Right lobe of liver (tissue), 6 donors: Measurements from ENCODE around the gene NDST4. TPM values are rescaled to one million over a fixed set of nuclear protein-coding genes. Genes with fewer than 3 reads are reported as not detected.

Source experiments
- ATAC-seq, 4 donors: fragments of 200-7000 bp; cut with Tn5 transposase; one replicate each; pipeline ENCODE4 v1.9.1; 2020; ENCODE audit warnings: mild to moderate bottlenecking in 4 of 4, moderate library complexity in 4 of 4
- DNase-seq, 3 donors: peaks; one replicate each; pipeline ENCODE4 v3.0.0-alpha.2; 2020
- H3K27ac ChIP-seq, 3 donors: fragments of 200-600 bp; one replicate each; pipeline ENCODE4 v1.8.0; 2022
- H3K27me3 ChIP-seq, 2 donors: fragments of 200-600 bp; one replicate each; pipeline ENCODE4 v1.8.0; 2022
- H3K36me3 ChIP-seq, 4 donors: fragments of 200-600 bp; sonication (generic) in 1 of 4; one replicate each; pipeline versions ENCODE4 v1.5.1 to v1.8.0; 2017 to 2022; ENCODE audit warnings: control low read depth in 1 of 4
- H3K4me1 ChIP-seq, 4 donors: fragments of 200-600 bp; sonication (generic) in 1 of 4; one replicate each; pipeline versions ENCODE4 v1.5.1 to v1.8.0; 2017 to 2022; ENCODE audit warnings: control low read depth in 1 of 4
- H3K4me3 ChIP-seq, 3 donors: fragments of 200-600 bp; one replicate each; pipeline ENCODE4 v1.8.0; 2022
- H3K9me3 ChIP-seq, 4 donors: fragments of 200-600 bp; sonication (generic) in 1 of 4; one replicate each; pipeline versions ENCODE4 v1.5.1 to v1.8.0; 2017 to 2022; ENCODE audit warnings: control low read depth in 1 of 4
- POLR2A ChIP-seq: fragments of 450-650 bp; IDR thresholded peaks from one replicate; pipeline ENCODE4 v1.6.1; 2017; ENCODE audit warnings: antibody characterized with exemption, mild to moderate bottlenecking
- WGBS: methylation state at CpG from one replicate; pipeline ENCODE4 v1.1.6; 2018; ENCODE audit warnings: low coverage, low lambda C conversion rate; ENCODE audit not compliant: insufficient coverage; ENCODE audit errors: missing lambda C conversion rate; 5-methylcytosine and 5-hydroxymethylcytosine counted together
- intact Hi-C, 2 donors: fragments of 100-400 bp; cut with DNase I; formaldehyde crosslinking; loops; one replicate each; pipeline versions ENCODE4 v1.11.2 to v1.14.1; 2022
- long read RNA-seq: library from polyadenylated mRNA; unstranded; transcript quantifications from one replicate; pipeline ENCODE4 v2.0.0, GENCODE V29; 2019
- total RNA-seq, 6 experiments: library from RNA; depleted of rRNA in 2 of 6; stranded (reverse); fragments of >200 nt in 2 of 6; fragmentation: NEBNext Ultra II Directional in 3 of 6; extraction: Animal tissue kit (Norgen Biotek cat#: 25700) in 3 of 6; gene quantifications; one replicate each; pipeline versions ENCODE4 v1.1.0 to v1.2.4, GENCODE V29; 2016 to 2023
- TF ChIP-seq, protein P1 (sequence below), 4 donors: fragments of 200-600 bp in 3 of 4; fragments of 450-650 bp in 1 of 4; IDR thresholded peaks; one replicate each; pipeline versions ENCODE4 v1.5.1 to v1.8.0; 2016 to 2022; ENCODE audit warnings: antibody characterized with exemption in 4 of 4, mild to moderate bottlenecking in 2 of 4
- donor health status: DM: no; HTN: yes; CAD: no.
- donor health status: DM: no; HTN: no; CAD: no.
- donor health status: DM: no; HTN: no; CAD: no.
- donor health status: DM: no; HTN: yes; CAD: no.
- donor health status: DM: no; HTN: yes; CAD: no.

NDST4 gene
- not detected for total RNA-seq
- long read RNA-seq, result 0 reads

DNA sequence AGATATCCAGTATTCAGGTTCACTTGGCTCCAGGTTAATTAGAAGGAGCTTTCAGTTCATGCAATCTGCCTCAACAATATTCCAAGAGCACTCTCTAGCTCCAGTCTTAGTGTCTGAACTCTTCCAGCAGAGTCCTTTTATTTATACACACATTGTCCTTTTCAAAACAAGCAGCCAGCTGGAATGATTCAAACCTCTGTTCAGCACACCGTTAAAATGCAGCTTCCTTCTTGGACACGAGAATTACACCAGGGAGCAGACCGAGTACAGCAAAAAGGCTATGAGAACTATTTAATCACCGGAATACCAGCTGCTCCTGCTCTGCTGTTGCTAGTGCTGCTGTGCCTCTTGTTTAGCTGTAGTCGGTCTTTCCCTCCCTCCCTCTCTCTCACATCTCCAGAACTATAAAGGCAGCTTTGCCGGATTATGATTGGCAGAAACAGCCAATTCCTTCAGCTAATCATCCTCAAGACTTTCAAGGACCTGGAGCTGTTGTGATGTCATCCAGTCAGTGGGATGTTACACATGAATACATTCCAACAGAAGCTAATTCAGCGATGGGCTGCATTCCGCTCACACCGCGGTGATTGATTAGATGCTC lies at the start of gene NDST4:
TSS of gene NDST4 (minus strand) at position 115 of the 601 bp plus-strand sequence. CDS start 36,584 bp downstream, outside the sequence.
- no peak within 1 kb of the TSS for H3K27ac ChIP-seq
- intact Hi-C loops, result no loop called here
- H3K36me3 ChIP-seq, result no peaks in the 10 kb centered on the region
- H3K27me3 ChIP-seq, result no peaks in the 10 kb centered on the region
- no peak within 1 kb of the TSS for H3K4me3 ChIP-seq
- ATAC-seq (peak in 2 of 4 donors; percentile 17 to 23), DNase-seq (no peak)
- 43% methylated on average over 10 of the region's 10 CpGs for WGBS
- TF ChIP-seq, protein P1, sequence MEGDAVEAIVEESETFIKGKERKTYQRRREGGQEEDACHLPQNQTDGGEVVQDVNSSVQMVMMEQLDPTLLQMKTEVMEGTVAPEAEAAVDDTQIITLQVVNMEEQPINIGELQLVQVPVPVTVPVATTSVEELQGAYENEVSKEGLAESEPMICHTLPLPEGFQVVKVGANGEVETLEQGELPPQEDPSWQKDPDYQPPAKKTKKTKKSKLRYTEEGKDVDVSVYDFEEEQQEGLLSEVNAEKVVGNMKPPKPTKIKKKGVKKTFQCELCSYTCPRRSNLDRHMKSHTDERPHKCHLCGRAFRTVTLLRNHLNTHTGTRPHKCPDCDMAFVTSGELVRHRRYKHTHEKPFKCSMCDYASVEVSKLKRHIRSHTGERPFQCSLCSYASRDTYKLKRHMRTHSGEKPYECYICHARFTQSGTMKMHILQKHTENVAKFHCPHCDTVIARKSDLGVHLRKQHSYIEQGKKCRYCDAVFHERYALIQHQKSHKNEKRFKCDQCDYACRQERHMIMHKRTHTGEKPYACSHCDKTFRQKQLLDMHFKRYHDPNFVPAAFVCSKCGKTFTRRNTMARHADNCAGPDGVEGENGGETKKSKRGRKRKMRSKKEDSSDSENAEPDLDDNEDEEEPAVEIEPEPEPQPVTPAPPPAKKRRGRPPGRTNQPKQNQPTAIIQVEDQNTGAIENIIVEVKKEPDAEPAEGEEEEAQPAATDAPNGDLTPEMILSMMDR (IDR thresholded peaks at IDR 0.05), result no peak
- TF ChIP-seq POLR2A, result no peak
- H3K9me3 ChIP-seq, result no peaks in the 10 kb centered on the region
- no peaks in the 10 kb centered on the region for H3K4me1 ChIP-seq

DNA sequence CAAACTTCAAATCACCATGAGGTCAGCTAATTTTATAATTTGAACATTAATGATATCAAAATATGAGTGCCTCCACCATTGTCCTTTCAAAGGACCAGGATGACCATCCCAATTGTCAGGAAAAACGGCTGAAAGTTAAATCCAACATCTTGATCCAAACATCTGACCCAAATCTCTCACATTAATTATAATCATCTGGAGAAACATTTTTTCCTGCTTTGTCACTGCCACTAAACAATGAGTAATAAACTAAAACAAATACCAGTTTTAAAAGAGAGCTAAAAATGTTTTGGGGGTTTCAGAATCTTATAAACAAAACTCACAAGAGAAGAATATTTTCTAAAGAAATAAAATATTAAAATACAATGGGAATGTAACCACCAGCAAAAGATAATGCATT lies 45.7 kb upstream of the NDST4 start:
- Histone ChIP-seq H3K27me3 (no peaks in the 10 kb centered on the region), H3K4me3 (no peak overlapping the region), H3K27ac (no peak overlapping the region), H3K9me3 (no peaks in the 10 kb centered on the region), H3K36me3 (no peaks in the 10 kb centered on the region), H3K4me1 (no peaks in the 10 kb centered on the region)
- 24% methylated on average over 1 of the region's 1 CpG for WGBS
- intact Hi-C loops, result no loop called here
- no peak for ATAC-seq
- no peak for DNase-seq
- TF ChIP-seq, protein P1 (IDR thresholded peaks at IDR 0.05), result no peak
- TF ChIP-seq POLR2A, result no peak

DNA sequence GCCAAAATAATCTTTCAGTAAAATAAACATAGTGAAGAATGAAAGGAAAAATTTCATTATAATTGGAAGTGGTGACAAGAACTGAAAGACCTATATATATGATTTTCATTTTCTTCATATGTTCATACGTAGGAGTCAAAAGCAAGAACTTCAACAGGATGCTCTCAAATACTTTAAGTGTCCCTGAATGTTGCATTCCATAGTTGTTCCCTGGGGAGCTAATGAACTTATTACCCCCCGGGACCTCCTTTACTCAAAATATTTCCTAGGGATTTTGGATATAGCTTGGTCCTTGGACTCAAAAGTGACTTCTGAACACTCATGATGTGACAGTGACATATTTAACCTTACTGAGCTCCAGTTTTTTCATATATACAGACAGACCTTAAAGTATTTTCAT lies 44.9 kb upstream of the NDST4 start:
- Histone ChIP-seq H3K27ac (no peak overlapping the region), H3K4me3 (no peak overlapping the region), H3K4me1 (no peaks in the 10 kb centered on the region), H3K27me3 (no peaks in the 10 kb centered on the region), H3K36me3 (no peaks in the 10 kb centered on the region), H3K9me3 (no peaks in the 10 kb centered on the region)
- intact Hi-C loops, result no loop called here
- no peak for TF ChIP-seq POLR2A
- TF ChIP-seq, protein P1 (IDR thresholded peaks at IDR 0.05), result no peak
- DNase-seq (no peak), ATAC-seq (no peak)
- 73% methylated on average over 2 of the region's 2 CpGs for WGBS

DNA sequence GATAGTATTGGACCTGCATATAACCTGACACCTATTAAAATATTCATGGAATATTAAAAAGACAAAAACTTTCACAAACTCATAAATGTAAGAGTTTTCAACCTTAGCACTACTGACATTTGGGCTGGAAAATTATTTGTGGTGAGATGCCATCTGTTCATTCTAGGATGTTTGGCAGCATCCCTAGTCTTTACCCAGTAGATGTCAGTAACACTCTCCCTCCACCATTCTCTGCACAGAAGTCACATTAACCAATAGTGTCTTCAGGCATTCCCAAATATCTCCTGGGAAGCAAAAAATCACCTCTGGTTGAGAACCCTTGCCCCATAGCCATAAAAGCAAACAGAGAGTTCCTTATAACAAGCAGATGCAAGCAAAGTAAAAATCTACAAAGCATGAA lies 41.4 kb upstream of the NDST4 start:
- no peaks in the 10 kb centered on the region for H3K9me3 ChIP-seq
- intact Hi-C loops, result no loop called here
- H3K4me3 ChIP-seq, result no peak overlapping the region
- ATAC-seq (peak in 1 of 4 donors; percentile 48), DNase-seq (no peak)
- no peaks in the 10 kb centered on the region for H3K27me3 ChIP-seq
- no peak for TF ChIP-seq POLR2A
- TF ChIP-seq, protein P1 (IDR thresholded peaks at IDR 0.05), result peak in 1 of 4 donors; percentile 8
- no peaks in the 10 kb centered on the region for H3K36me3 ChIP-seq
- H3K27ac ChIP-seq, result no peak overlapping the region
- H3K4me1 ChIP-seq, result no peaks in the 10 kb centered on the region

DNA sequence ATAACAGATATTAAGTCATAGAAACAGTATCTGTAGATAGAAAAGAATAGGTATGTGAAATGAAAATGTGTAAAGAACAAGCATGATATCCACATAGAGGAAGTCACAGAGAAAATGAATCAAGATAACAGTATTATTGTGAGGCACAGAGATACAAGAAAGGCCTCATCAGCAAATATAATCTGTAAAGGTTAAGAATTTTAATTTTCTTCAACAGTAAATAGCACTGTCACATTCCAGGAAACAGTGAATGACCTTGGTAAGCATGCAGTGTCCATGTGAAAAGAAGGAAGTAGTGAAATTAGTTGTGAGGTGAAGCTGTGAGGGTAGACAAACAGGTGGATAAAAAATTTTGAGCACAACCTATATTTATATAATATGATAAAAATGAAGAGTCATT lies 39.5 kb upstream of the NDST4 start:
- TF ChIP-seq, protein P1 (IDR thresholded peaks at IDR 0.05), result no peak
- no peak for TF ChIP-seq POLR2A
- Histone ChIP-seq H3K27me3 (no peaks in the 10 kb centered on the region), H3K4me1 (no peaks in the 10 kb centered on the region), H3K4me3 (no peak overlapping the region), H3K36me3 (no peaks in the 10 kb centered on the region), H3K9me3 (no peaks in the 10 kb centered on the region), H3K27ac (no peak overlapping the region)
- ATAC-seq, result peak in 1 of 4 donors; percentile 26
- DNase-seq, result no peak
- intact Hi-C loops, result no loop called here
